Sciatic nerve (tissue), 2 donors: ENCODE measurements around the gene FMN2. TPM values are rescaled to one million over a fixed set of nuclear protein-coding genes. Genes with fewer than 3 reads are reported as not detected.

Source experiments
- ATAC-seq: fragments of 200-7000 bp; cut with Tn5 transposase; one replicate; pipeline ENCODE4 v1.9.1; 2020; ENCODE audit warnings: mild to moderate bottlenecking, moderate library complexity
- DNase-seq: peaks from one replicate; pipeline ENCODE4 v3.0.0-alpha.2; 2020; ENCODE audit warnings: low spot score
- intact Hi-C: fragments of 100-400 bp; cut with DNase I; formaldehyde crosslinking; loops from one replicate; pipeline ENCODE4 v1.14.2; 2022
- total RNA-seq: library from RNA; stranded (reverse); fragmentation: NEBNext Ultra II Directional; extraction: Animal tissue kit (Norgen Biotek cat#: 25700); gene quantifications from one replicate; pipeline ENCODE4 v1.2.1, GENCODE V29; 2021
- donor health status: DM: no; HTN: no; CAD: no.
- donor health status: DM: no; HTN: no; CAD: no.

FMN2 gene
- 60.1 TPM for total RNA-seq

GRCh38 chr1:240091614-240092300 lies at the start of gene FMN2:
Gene FMN2 (plus strand): TSS chr1:240091883. CDS start chr1:240092110, 227 bp downstream.
- ATAC-seq (peak; percentile 61), DNase-seq (peak; percentile 62)
- intact Hi-C loops, result no loop called here

DNA sequence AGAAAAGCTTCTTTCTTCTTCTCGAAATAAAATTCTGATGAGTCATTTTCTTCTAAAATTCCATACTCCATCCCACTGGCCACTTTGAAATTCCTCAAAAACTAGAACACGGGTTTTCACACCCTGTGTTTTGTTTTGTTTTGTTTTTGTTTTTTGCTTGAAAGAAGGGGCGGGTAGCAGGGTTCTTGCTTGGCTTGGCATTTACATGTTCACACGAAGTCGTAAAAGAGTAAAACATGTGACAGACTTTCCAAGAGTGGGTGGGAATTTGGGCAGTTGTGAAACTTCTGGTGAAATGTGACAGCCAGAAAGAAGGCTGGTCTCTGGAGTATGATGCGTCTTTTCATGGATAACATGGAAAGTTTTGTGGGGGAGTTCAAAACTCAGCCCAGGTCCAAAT lies 47.1 kb upstream of the FMN2 start:
- ATAC-seq, result peak; percentile 39
- no peak for DNase-seq
- intact Hi-C loops, result no loop called here

DNA sequence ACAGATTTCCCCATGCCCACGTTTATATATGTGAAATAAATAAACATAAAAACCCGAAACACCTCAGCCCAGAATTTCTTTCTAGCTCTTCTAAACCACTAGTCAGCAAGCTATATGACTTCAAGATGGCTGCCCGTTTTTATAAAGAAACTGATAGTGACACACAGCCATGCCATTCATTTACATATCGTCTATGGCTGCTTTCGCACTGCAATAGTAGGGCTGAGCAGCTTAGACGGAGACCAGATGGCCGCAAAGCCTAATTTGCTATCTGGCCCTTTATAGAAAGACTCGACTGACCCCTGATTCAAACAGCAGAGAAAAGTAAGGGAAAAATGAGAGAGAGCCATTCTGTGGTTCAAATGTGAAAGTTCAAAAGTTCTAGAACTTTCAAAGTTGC lies 45.7 kb upstream of the FMN2 start:
- ATAC-seq (no peak), DNase-seq (no peak)
- intact Hi-C loops, result no loop called here

DNA sequence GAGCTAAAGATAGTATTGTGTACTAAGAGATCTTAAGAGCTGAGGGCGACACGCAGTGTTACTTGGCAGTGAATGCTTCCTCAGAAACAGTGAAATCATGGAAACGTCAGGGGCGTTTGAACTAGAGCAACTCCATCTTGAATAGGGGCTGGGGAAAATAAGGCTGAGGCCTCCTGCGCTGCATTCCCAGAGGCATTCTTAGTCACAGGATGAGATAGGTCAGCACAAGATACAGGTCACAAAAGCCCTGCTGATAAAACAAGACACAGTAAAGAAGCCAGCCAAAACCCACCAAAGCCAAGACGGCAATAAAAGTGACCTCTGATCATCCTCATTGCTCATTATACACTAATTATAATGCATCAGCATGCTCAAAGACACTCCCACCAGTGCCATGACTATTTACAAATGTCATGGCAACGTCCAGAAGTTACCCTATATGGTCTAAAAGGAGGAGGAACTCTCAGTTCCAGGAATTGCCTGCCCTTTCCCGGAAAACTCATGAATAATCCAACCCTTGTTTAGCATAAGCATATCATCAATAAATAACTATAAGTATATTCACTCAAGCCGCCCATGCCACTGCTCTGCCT lies 37.5 kb upstream of the FMN2 start:
- intact Hi-C loops, result no loop called here
- no peak for DNase-seq
- no peak for ATAC-seq

- intact Hi-C loops, result no loop called here
- ATAC-seq (no peak), DNase-seq (no peak)
Observed at GRCh38 chr1:240055936-240056335, 35.7 kb upstream of the FMN2 start.

- DNase-seq (no peak), ATAC-seq (no peak)
- intact Hi-C loops, result no loop called here
Observed at GRCh38 chr1:240056350-240056749, 35.3 kb upstream of the FMN2 start.

- DNase-seq, result no peak
- intact Hi-C loops, result no loop called here
- ATAC-seq, result peak; percentile 70
Observed at GRCh38 chr1:240058049-240058448, 33.6 kb upstream of the FMN2 start.

GRCh38 chr1:240068961-240069360 lies 22.7 kb upstream of the FMN2 start:
- intact Hi-C loops, result no loop called here
- DNase-seq, result no peak
- no peak for ATAC-seq

GRCh38 chr1:240070188-240070587 lies 21.5 kb upstream of the FMN2 start:
- intact Hi-C loops, result no loop called here
- ATAC-seq (no peak), DNase-seq (no peak)

- peak; percentile 51 for ATAC-seq
- no peak for DNase-seq
- intact Hi-C loops, result no loop called here
Observed at GRCh38 chr1:240073097-240073496, 18.6 kb upstream of the FMN2 start.

DNA sequence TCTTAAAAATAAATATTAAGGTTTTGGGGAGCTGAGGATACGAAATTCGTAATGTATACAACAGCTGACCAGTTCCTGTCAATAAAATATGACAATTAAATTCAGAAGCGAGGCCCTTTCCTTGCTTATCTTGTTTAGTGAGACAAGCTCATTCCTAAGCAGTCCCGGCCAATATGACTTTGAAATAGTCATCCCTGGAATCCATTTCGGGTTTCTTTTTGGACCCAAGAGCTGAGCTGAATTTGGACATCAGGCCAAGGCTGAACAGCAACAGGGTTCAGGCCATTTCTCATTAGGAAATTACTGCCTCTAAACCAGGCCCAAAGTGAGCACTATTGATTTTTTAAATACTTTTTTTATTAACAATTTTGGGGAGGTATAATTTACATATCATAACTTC lies 17.3 kb upstream of the FMN2 start:
- no peak for DNase-seq
- intact Hi-C loops, result no loop called here
- ATAC-seq, result no peak

- no peak for ATAC-seq
- DNase-seq, result no peak
- intact Hi-C loops, result no loop called here
Observed at GRCh38 chr1:240074908-240075307, 16.8 kb upstream of the FMN2 start.

GRCh38 chr1:240084337-240084736 lies 7.3 kb upstream of the FMN2 start:
- intact Hi-C loops, result no loop called here
- no peak for ATAC-seq
- no peak for DNase-seq

DNA sequence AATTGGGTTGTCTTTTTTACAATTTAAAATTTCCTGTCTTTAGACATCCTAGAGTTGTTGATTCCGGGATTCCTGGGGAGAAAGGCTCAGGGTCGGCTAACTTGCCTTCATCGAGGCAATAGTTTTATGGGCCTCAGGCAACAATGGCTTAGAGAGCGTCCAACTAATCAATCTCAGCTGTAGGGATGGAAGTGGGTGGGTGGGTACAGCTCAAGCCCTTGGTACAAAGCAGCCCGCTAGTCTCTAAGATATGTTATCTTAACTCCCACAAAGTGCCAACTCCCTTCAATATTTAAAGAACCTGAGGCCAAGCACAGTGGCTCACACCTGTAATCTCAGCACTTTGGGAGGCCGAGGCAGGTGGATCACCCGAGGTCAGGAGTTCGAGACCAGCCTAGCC lies 6.9 kb upstream of the FMN2 start:
- no peak for ATAC-seq
- intact Hi-C loops, result no loop called here

DNA sequence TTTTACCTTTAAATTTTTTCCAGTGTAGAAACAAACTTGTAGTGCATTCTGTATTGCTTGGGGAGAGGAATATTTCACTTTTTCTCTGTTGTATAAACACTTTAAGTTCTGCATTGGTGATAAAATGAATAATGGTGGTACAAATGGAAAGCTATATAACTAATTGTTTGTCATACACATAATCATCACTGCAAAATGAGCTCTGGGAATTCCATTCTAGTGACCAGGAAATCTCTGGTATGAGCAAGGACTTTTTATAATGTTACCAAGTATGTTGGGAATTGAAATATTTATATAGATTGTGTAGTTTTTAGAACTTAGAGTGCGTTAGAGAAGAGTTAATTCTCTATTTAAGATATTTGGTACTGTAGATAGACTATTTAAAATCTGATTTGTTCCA lies 5.0 kb upstream of the FMN2 start:
- ATAC-seq (no peak), DNase-seq (no peak)
- intact Hi-C loops, result no loop called here

More for the DNA sequence above, 6.9 kb upstream of the FMN2 start:
- DNase-seq, result no peak

DNA sequence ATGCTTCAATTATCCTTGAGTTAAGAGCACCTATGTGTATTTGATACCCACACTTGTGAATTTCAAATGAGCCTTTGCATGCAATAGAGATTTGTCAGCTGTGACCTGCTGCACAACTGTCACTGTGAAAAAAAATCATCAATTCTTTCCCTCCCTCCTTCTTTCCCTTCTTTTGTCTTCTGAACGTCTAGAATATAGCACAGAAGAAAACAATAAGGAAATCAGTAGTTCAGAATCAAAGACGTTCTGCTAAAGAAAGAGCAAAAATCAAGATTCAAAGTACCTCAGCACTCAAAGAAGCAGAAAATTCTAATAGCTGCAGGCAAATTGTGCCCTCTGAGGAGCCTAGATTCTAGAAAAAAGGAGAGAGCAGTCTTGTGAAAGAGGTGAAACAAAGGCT lies 1.7 kb upstream of the FMN2 start:
- no peak for DNase-seq
- intact Hi-C loops, result no loop called here
- no peak for ATAC-seq

DNA sequence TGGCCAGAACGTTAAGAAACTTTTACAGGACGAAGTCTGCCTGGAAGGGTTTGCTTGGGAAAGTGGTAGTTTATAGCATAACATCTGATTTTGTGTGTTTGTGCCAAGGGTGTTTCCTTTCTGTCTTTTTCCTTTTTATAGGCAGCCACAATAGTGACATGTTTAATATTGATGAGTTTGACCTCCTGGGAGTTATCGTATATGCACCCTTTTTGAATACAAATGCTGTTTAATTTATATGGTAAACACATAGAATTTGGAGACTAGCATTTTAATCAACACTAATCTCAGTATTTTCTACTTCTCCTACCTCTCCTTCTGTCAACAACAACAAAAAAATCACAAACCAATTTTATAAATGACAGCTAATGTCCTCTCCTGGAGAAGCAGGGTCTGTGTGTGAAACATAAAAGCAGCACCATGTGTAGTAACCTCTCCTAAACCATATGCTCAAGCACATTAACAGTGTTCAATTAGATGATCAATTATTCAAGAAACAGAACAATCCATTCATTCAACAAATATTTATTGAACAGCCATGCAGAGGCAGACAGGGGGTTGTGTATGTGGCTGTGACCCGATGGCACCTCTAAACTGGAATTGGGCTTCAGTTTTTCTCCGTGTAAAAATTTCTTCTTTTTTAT lies 604 bp upstream of the FMN2 start:
- intact Hi-C loops, result no loop called here
- DNase-seq, result no peak
- ATAC-seq, result no peak

GRCh38 chr1:240092301-240093119 lies 827 bp downstream of the FMN2 start:
- ATAC-seq (peak; percentile 85), DNase-seq (peak; percentile 62)
- intact Hi-C loops, result no loop called here

GRCh38 chr1:240093120-240093961 lies 1.7 kb downstream of the FMN2 start:
- intact Hi-C loops, result no loop called here
- ATAC-seq (peak; percentile 27), DNase-seq (no peak)
